ENCODE measurements around the gene GABBR2.
"Not testable (repeated sequence)": the region's sequence is repeated elsewhere in the genome, so short reads cannot be mapped to it uniquely, and the experiment has no call there.

GABBR2 gene

GRCh38 chr9:98700801-98701200, 7.9 kb downstream of the GABBR2 start:
- DNase-seq (ENCODE audit: insufficient read length) (no peak), FAIRE-seq (no peak)
- TF ChIP-seq TAF1 (IDR thresholded peaks at IDR 0.05; ENCODE audit: borderline replicate concordance, low read depth, low read length) (no peak), POLR2AphosphoS5 (IDR thresholded peaks at IDR 0.05; ENCODE audit: low read depth, low read length) (no peak)

- FAIRE-seq (no peak), DNase-seq (ENCODE audit: insufficient read length) (no peak)
- no peak for TF ChIP-seq POLR2A (IDR thresholded peaks at IDR 0.05; ENCODE audit: low read depth, low read length)
- no peak for TF ChIP-seq TAF1 (IDR thresholded peaks at IDR 0.05; ENCODE audit: borderline replicate concordance, low read depth, low read length)
- no peak for TF ChIP-seq POLR2AphosphoS5 (IDR thresholded peaks at IDR 0.05; ENCODE audit: low read depth, low read length)
Measured at GRCh38 chr9:98698856-98699255, 9.9 kb downstream of the GABBR2 start.

GRCh38 chr9:98694943-98695342, 13.8 kb downstream of the GABBR2 start:
- no peak for FAIRE-seq
- TF ChIP-seq POLR2AphosphoS5 (IDR thresholded peaks at IDR 0.05; ENCODE audit: low read depth, low read length), result no peak
- no peak for TF ChIP-seq POLR2A (IDR thresholded peaks at IDR 0.05; ENCODE audit: low read depth, low read length)
- no peak for TF ChIP-seq TAF1 (IDR thresholded peaks at IDR 0.05; ENCODE audit: borderline replicate concordance, low read depth, low read length)

GRCh38 chr9:98692392-98692791, 16.3 kb downstream of the GABBR2 start:
- FAIRE-seq, result no peak
- DNase-seq (ENCODE audit: insufficient read length), result no peak
- TF ChIP-seq TAF1 (IDR thresholded peaks at IDR 0.05; ENCODE audit: borderline replicate concordance, low read depth, low read length) (no peak), POLR2A (IDR thresholded peaks at IDR 0.05; ENCODE audit: low read depth, low read length) (no peak), POLR2AphosphoS5 (IDR thresholded peaks at IDR 0.05; ENCODE audit: low read depth, low read length) (no peak)

More at GRCh38 chr9:98694943-98695342, 13.8 kb downstream of the GABBR2 start:
- no peak for DNase-seq (ENCODE audit: insufficient read length)

GRCh38 chr9:98691890-98692289, 16.8 kb downstream of the GABBR2 start:
- DNase-seq (ENCODE audit: insufficient read length) (no peak), FAIRE-seq (no peak)
- no peak for TF ChIP-seq POLR2AphosphoS5 (IDR thresholded peaks at IDR 0.05; ENCODE audit: low read depth, low read length)
- no peak for TF ChIP-seq POLR2A (IDR thresholded peaks at IDR 0.05; ENCODE audit: low read depth, low read length)
- TF ChIP-seq TAF1 (IDR thresholded peaks at IDR 0.05; ENCODE audit: borderline replicate concordance, low read depth, low read length), result no peak

- DNase-seq (ENCODE audit: insufficient read length) (no peak), FAIRE-seq (no peak)
- TF ChIP-seq POLR2A (IDR thresholded peaks at IDR 0.05; ENCODE audit: low read depth, low read length) (no peak), POLR2AphosphoS5 (IDR thresholded peaks at IDR 0.05; ENCODE audit: low read depth, low read length) (no peak), TAF1 (IDR thresholded peaks at IDR 0.05; ENCODE audit: borderline replicate concordance, low read depth, low read length) (no peak)
Measured at GRCh38 chr9:98690686-98691085, 18.0 kb downstream of the GABBR2 start.

- DNase-seq (ENCODE audit: insufficient read length) (no peak), FAIRE-seq (no peak)
- TF ChIP-seq POLR2AphosphoS5 (IDR thresholded peaks at IDR 0.05; ENCODE audit: low read depth, low read length) (no peak), POLR2A (IDR thresholded peaks at IDR 0.05; ENCODE audit: low read depth, low read length) (no peak), TAF1 (IDR thresholded peaks at IDR 0.05; ENCODE audit: borderline replicate concordance, low read depth, low read length) (no peak)
Measured at GRCh38 chr9:98688710-98689495, 19.8 kb downstream of the GABBR2 start.

GRCh38 chr9:98687911-98688310, 20.8 kb downstream of the GABBR2 start:
- no peak for DNase-seq (ENCODE audit: insufficient read length)
- FAIRE-seq, result no peak

GRCh38 chr9:98686961-98687855, 21.5 kb downstream of the GABBR2 start:
- DNase-seq (ENCODE audit: insufficient read length), result no peak
- FAIRE-seq, result no peak

More at GRCh38 chr9:98687911-98688310, 20.8 kb downstream of the GABBR2 start:
- TF ChIP-seq TAF1 (IDR thresholded peaks at IDR 0.05; ENCODE audit: borderline replicate concordance, low read depth, low read length), result no peak
- TF ChIP-seq POLR2A (IDR thresholded peaks at IDR 0.05; ENCODE audit: low read depth, low read length), result no peak
- no peak for TF ChIP-seq POLR2AphosphoS5 (IDR thresholded peaks at IDR 0.05; ENCODE audit: low read depth, low read length)

GRCh38 chr9:98684816-98685215, 23.9 kb downstream of the GABBR2 start:
- FAIRE-seq; DNase-seq (ENCODE audit: insufficient read length): not testable (repeated sequence)

More at GRCh38 chr9:98686961-98687855, 21.5 kb downstream of the GABBR2 start:
- no peak for TF ChIP-seq TAF1 (IDR thresholded peaks at IDR 0.05; ENCODE audit: borderline replicate concordance, low read depth, low read length)
- TF ChIP-seq POLR2AphosphoS5 (IDR thresholded peaks at IDR 0.05; ENCODE audit: low read depth, low read length), result no peak
- TF ChIP-seq POLR2A (IDR thresholded peaks at IDR 0.05; ENCODE audit: low read depth, low read length), result no peak

GRCh38 chr9:98678244-98678842, 30.4 kb downstream of the GABBR2 start:
- no peak for TF ChIP-seq POLR2AphosphoS5 (IDR thresholded peaks at IDR 0.05; ENCODE audit: low read depth, low read length)
- TF ChIP-seq POLR2A (IDR thresholded peaks at IDR 0.05; ENCODE audit: low read depth, low read length), result no peak
- TF ChIP-seq TAF1 (IDR thresholded peaks at IDR 0.05; ENCODE audit: borderline replicate concordance, low read depth, low read length), result no peak
- FAIRE-seq (no peak), DNase-seq (ENCODE audit: insufficient read length) (no peak)

Data from GM12892 (cell line).